ENCODE measurements around the gene RBM14. TPM values are rescaled to one million over a fixed set of nuclear protein-coding genes. Genes with fewer than 3 reads are reported as not detected.

RBM14 gene
- total RNA-seq (95.9 and 104 TPM in 2 replicates), polyA plus RNA-seq (44.0 and 49.6 TPM in 2 replicates), polyA minus RNA-seq (44.3 and 47.2 TPM in 2 replicates), Bru-seq, nascent RNA (percentile 95 among the genes with signal in this experiment), BruChase-seq, experiment 1, labeled RNA remaining after a 6-hour chase (percentile 98 among the genes with signal in this experiment), BruChase-seq, experiment 2, labeled RNA remaining after a 2-hour chase (percentile 98 among the genes with signal in this experiment)
- 21.9 and 24.4 TPM in 2 replicates for polyA plus RNA-seq (2011; cell fraction: cytosol; rRNA removed)
- polyA plus RNA-seq (2011; cell fraction: nucleus; rRNA removed): 34.5 and 39.5 TPM in 2 replicates
- 40.5 and 46.5 TPM in 2 replicates for polyA plus RNA-seq (2012)
- polyA minus RNA-seq (2011; cell fraction: cytosol; rRNA and poly(A)+ RNA removed): 55.4 TPM
- polyA minus RNA-seq (2011; cell fraction: nucleus; rRNA and poly(A)+ RNA removed): 44.6 and 59.2 TPM in 2 replicates
- long read RNA-seq, transcript RBM14-201 (3 exons, 2,828 nt): major isoform, 28 of 41 reads
- long read RNA-seq, partial matches to known transcripts: 11 of 41 reads
- long read RNA-seq, other reads (novel, unspliced or antisense): 2 of 41 reads

GRCh38 chr11:66616379-66617154 is at the start of gene RBM14:
Gene RBM14, plus strand, starts transcription at chr11:66616630. Its CDS starts 91 bp downstream, at chr11:66616721.
- Histone ChIP-seq H4K20me1 (replicated peaks; ENCODE audit: control insufficient read depth, extremely low read depth, insufficient read depth, low read length) (peaks cover 10% of the 10 kb centered on the region), H3K9me1 (replicated peaks; ENCODE audit: control insufficient read depth, extremely low read depth, insufficient read depth, low read length) (no peaks in the 10 kb centered on the region), H3K4me2 (ENCODE audit: insufficient read depth, low read length) (peak within 1 kb of the TSS; percentile 94), H3K9ac (replicated peaks; ENCODE audit: extremely low read depth, insufficient read depth, low read length) (peak within 1 kb of the TSS; percentile 68), H3K4me3 (replicated peaks in 1 of 3; ENCODE audit: insufficient read depth in 1 of 3, low read depth in 1 of 3, low read length in 3 of 3) (peak within 1 kb of the TSS; percentile 55 to 93 (median 75)), H3K79me2 (ENCODE audit: control insufficient read depth, insufficient read depth, low read length) (peaks cover 49% of the 10 kb centered on the region), H3K27ac (ENCODE audit: insufficient read depth, low read depth, low read length) (peak within 1 kb of the TSS; percentile 86), H2AFZ (ENCODE audit: low read depth, low read length) (peak within 1 kb of the TSS; percentile 42), H3K9me3 (replicated peaks; ENCODE audit: control insufficient read depth, insufficient read depth, low read length) (no peaks in the 10 kb centered on the region), H3K27me3 (ENCODE audit: control insufficient read depth in 2 of 2, insufficient read depth in 2 of 2, low read length in 2 of 2) (no peaks in the 10 kb centered on the region), H3K4me1 (ENCODE audit: control insufficient read depth, extremely low read depth, insufficient read depth, low read length) (peaks cover 24% of the 10 kb centered on the region), H3K36me3 (ENCODE audit: control insufficient read depth in 2 of 2, extremely low read depth in 1 of 2, insufficient read depth in 2 of 2, low read length in 2 of 2) (no peaks in the 10 kb centered on the region)
- CTCF ChIA-PET: interaction anchor here (1.0 to 2.2 kb wide), 2 partner anchors 24 to 61 kb away, joined by 3 to 14 read pairs; partner anchors contain the start of genes CCDC87, CCS and RBM4B
- no TSS peak for BruUV-seq (replicated peaks)
- POLR2A ChIA-PET: interaction anchor here (0.5 to 2.0 kb wide), 12 partner anchors 10 to 71 kb away, joined by 3 to 26 read pairs (median 6); partner anchors contain the start of genes CTSF, RBM4, RBM4B and ZDHHC24
- dilution Hi-C loops (cut with MboI; ENCODE audit: extremely low pct_ligation_motif_present, low sequenced_read_pairs): no loop called here
- peak; percentile 93 for TF ChIP-seq POLR2AphosphoS5 (IDR thresholded peaks at IDR 0.05; ENCODE audit: insufficient read depth, low read depth, low read length)
- TF ChIP-seq FOS (IDR thresholded peaks at IDR 0.05; ENCODE audit: borderline replicate concordance, insufficient read depth, low read length): no peak
- peak; percentile 98 for TF ChIP-seq POLR2A (IDR thresholded peaks at IDR 0.05; ENCODE audit: low read depth, low read length)
- intact Hi-C loops (cut with micrococcal nuclease): loop anchor here (1.0 kb wide), 4 partner anchors 22 to 70 kb away; partner anchors contain the start of genes ACTN3, CCDC87, CCS and RBM4
- DNase-seq (ENCODE audit: low read depth, low spot score): peak; percentile 99
- peak; percentile 99 for FAIRE-seq

GRCh38 chr11:66567787-66568123 is 48.7 kb upstream of the RBM14 start:
- no peak overlapping the region for H3K27ac ChIP-seq (ENCODE audit: insufficient read depth, low read depth, low read length)
- peaks cover 3% of the 10 kb centered on the region for H3K4me1 ChIP-seq (ENCODE audit: control insufficient read depth, extremely low read depth, insufficient read depth, low read length)
- no peaks in the 10 kb centered on the region for H3K9me1 ChIP-seq (replicated peaks; ENCODE audit: control insufficient read depth, extremely low read depth, insufficient read depth, low read length)
- FAIRE-seq: no peak
- H3K79me2 ChIP-seq (ENCODE audit: control insufficient read depth, insufficient read depth, low read length): no peaks in the 10 kb centered on the region
- ChIA-PET POLR2A (interaction anchor here (0.6 to 1.8 kb wide), 3 partner anchors 49 to 364 kb away, joined by 3 to 4 read pairs (median 3); partner anchors contain the start of genes RBM14 and RBM4), CTCF (interaction anchor here (1.6 to 2.9 kb wide), 5 partner anchors 9 to 111 kb away, joined by 3 to 18 read pairs (median 7); partner anchors contain the start of gene RBM4B)
- no TSS peak for BruUV-seq (replicated peaks)
- intact Hi-C loops (cut with micrococcal nuclease): no loop called here
- H4K20me1 ChIP-seq (replicated peaks; ENCODE audit: control insufficient read depth, extremely low read depth, insufficient read depth, low read length): no peaks in the 10 kb centered on the region
- peak overlapping the region; percentile 70 for H2AFZ ChIP-seq (ENCODE audit: low read depth, low read length)
- no peak for DNase-seq (ENCODE audit: low read depth, low spot score)
- dilution Hi-C loops (cut with MboI; ENCODE audit: extremely low pct_ligation_motif_present, low sequenced_read_pairs): no loop called here
- TF ChIP-seq MAX (IDR thresholded peaks at IDR 0.05; ENCODE audit: insufficient read depth, insufficient read length): no peak
- TF ChIP-seq POLR2A (IDR thresholded peaks at IDR 0.05; ENCODE audit: low read depth, low read length): no peak
- no peak for TF ChIP-seq JUN (IDR thresholded peaks at IDR 0.05; ENCODE audit: borderline replicate concordance, insufficient read depth, insufficient read length, low read depth)
- no peak for TF ChIP-seq POLR2AphosphoS5 (IDR thresholded peaks at IDR 0.05; ENCODE audit: insufficient read depth, low read depth, low read length)
- no peak for TF ChIP-seq CTCF (IDR thresholded peaks at IDR 0.05; ENCODE audit: extremely low read depth in 1 of 2, insufficient read depth in 1 of 2, low read depth in 1 of 2, low read length in 2 of 2)
- TF ChIP-seq GATA2 (IDR thresholded peaks at IDR 0.05; ENCODE audit: insufficient read depth, insufficient read length, low read depth, low read length): no peak
- no peak for TF ChIP-seq EZH2 (IDR thresholded peaks at IDR 0.05; ENCODE audit: borderline replicate concordance, low read depth, low read length, severe bottlenecking)
- TF ChIP-seq FOS (IDR thresholded peaks at IDR 0.05; ENCODE audit: borderline replicate concordance, insufficient read depth, low read length): no peak
- TF ChIP-seq MYC (IDR thresholded peaks at IDR 0.05; ENCODE audit: low read depth, low read length): no peak
- H3K9me3 ChIP-seq (replicated peaks; ENCODE audit: control insufficient read depth, insufficient read depth, low read length): no peaks in the 10 kb centered on the region
- no peaks in the 10 kb centered on the region for H3K27me3 ChIP-seq (ENCODE audit: control insufficient read depth in 2 of 2, insufficient read depth in 2 of 2, low read length in 2 of 2)
- no peak overlapping the region for H3K9ac ChIP-seq (replicated peaks; ENCODE audit: extremely low read depth, insufficient read depth, low read length)
- peak overlapping the region; percentile 69 for H3K4me2 ChIP-seq (ENCODE audit: insufficient read depth, low read length)
- no peaks in the 10 kb centered on the region for H3K36me3 ChIP-seq (ENCODE audit: control insufficient read depth in 2 of 2, extremely low read depth in 1 of 2, insufficient read depth in 2 of 2, low read length in 2 of 2)
- H3K4me3 ChIP-seq (replicated peaks in 1 of 3; ENCODE audit: insufficient read depth in 1 of 3, low read depth in 1 of 3, low read length in 3 of 3): peak overlapping the region in 1 of 3 experiments; percentile 44
